Astrocyte (in vitro differentiated cells and primary cell): ENCODE data around the gene KRT86. TPM values are rescaled to one million over a fixed set of nuclear protein-coding genes. Genes with fewer than 3 reads are reported as not detected.

Experiments
- DNase-seq: peaks from one replicate; pipeline ENCODE4 v3.0.0-alpha.2; 2010; ENCODE audit warnings: low read depth
- FAIRE-seq: peaks from 2 replicates; lab custom pipeline; 2011; peaks lifted over from hg19 to GRCh38; lab: Jason Lieb, UNC
- H2AFZ ChIP-seq: 2 replicates; pipeline ENCODE4 v1.6.0; 2012; ENCODE audit warnings: low read depth, low read length, inconsistent platforms
- H3K27ac ChIP-seq: 2 replicates; pipeline ENCODE4 v1.5.1; 2011; ENCODE audit warnings: low read depth, low read length, inconsistent platforms
- H3K27me3 ChIP-seq: 2 replicates; pipeline ENCODE4 v1.6.0; 2011; ENCODE audit warnings: low read length, inconsistent platforms; ENCODE audit not compliant: insufficient read depth
- H3K36me3 ChIP-seq: 2 replicates; pipeline ENCODE4 v1.5.1; 2011; ENCODE audit warnings: low read length, inconsistent platforms; ENCODE audit not compliant: insufficient read depth
- H3K4me1 ChIP-seq: 2 replicates; pipeline ENCODE4 v1.5.1; 2011; ENCODE audit warnings: low read length, inconsistent platforms; ENCODE audit not compliant: insufficient read depth
- H3K4me2 ChIP-seq: 2 replicates; pipeline ENCODE4 v1.6.0; 2012; ENCODE audit warnings: low read length, inconsistent platforms
- H3K4me3 ChIP-seq: 2 replicates; pipeline ENCODE4 v1.5.1; 2011; ENCODE audit warnings: low read depth, mild to moderate bottlenecking, low read length, inconsistent platforms; ENCODE audit not compliant: insufficient read depth
- H3K79me2 ChIP-seq: 2 replicates; pipeline ENCODE4 v1.6.0; 2012; ENCODE audit warnings: mild to moderate bottlenecking, low read length, inconsistent platforms; ENCODE audit not compliant: insufficient read depth
- H3K9ac ChIP-seq: 2 replicates; pipeline ENCODE4 v1.6.0; 2012; ENCODE audit warnings: mild to moderate bottlenecking, low read length, inconsistent platforms
- H3K9me3 ChIP-seq: 2 replicates; pipeline ENCODE4 v1.5.1; 2012; ENCODE audit warnings: low read depth, mild to moderate bottlenecking, low read length, inconsistent platforms; ENCODE audit not compliant: insufficient read depth
- H4K20me1 ChIP-seq: 2 replicates; pipeline ENCODE4 v1.6.0; 2012; ENCODE audit warnings: low read length, inconsistent platforms; ENCODE audit not compliant: insufficient read depth
- H3K27ac Mint-ChIP-seq: one replicate; pipeline ENCODE4 v1.8.0; 2021; ENCODE audit warnings: mild to moderate bottlenecking, mixed read lengths; ENCODE audit not compliant: unreplicated experiment
- H3K27me3 Mint-ChIP-seq: one replicate; pipeline ENCODE4 v1.8.0; 2021; ENCODE audit warnings: low read depth, mixed read lengths; ENCODE audit not compliant: unreplicated experiment
- H3K36me3 Mint-ChIP-seq: one replicate; pipeline ENCODE4 v1.8.0; 2021; ENCODE audit warnings: low read depth, mixed read lengths; ENCODE audit not compliant: unreplicated experiment
- H3K4me1 Mint-ChIP-seq: one replicate; pipeline ENCODE4 v1.8.0; 2021; ENCODE audit warnings: low read depth, mixed read lengths; ENCODE audit not compliant: unreplicated experiment
- H3K4me3 Mint-ChIP-seq: one replicate; pipeline ENCODE4 v1.8.0; 2021; ENCODE audit warnings: mild to moderate bottlenecking, moderate library complexity, mixed read lengths; ENCODE audit not compliant: unreplicated experiment
- H3K9me3 Mint-ChIP-seq: one replicate; pipeline ENCODE4 v1.8.0; 2021; ENCODE audit warnings: mild to moderate bottlenecking, mixed read lengths; ENCODE audit not compliant: unreplicated experiment
- CTCF ChIP-seq: IDR thresholded peaks from 2 replicates; pipeline ENCODE4 v1.5.1; 2011; ENCODE audit warnings: low read depth, mild to moderate bottlenecking, inconsistent platforms, low read length, moderate library complexity; ENCODE audit not compliant: insufficient read depth
- EZH2 ChIP-seq: IDR thresholded peaks from 2 replicates; pipeline ENCODE4 v1.6.1; 2012; ENCODE audit warnings: mild to moderate bottlenecking, low read length, inconsistent platforms; ENCODE audit not compliant: insufficient read depth
- total RNA-seq: library from RNA; stranded (reverse); gene quantifications from 2 replicates; pipeline ENCODE4 v1.2.1, GENCODE V29; 2021

KRT86 gene
- total RNA-seq, 1 donor from 2014 or later = 0.43 TPM

- Histone ChIP-seq H3K4me3 (no peak overlapping the region), H3K79me2 (no peaks in the 10 kb centered on the region), H3K36me3 (no peaks in the 10 kb centered on the region), H4K20me1 (no peaks in the 10 kb centered on the region), H2AFZ (no peak overlapping the region), H3K9me3 (no peaks in the 10 kb centered on the region), H3K9ac (no peak overlapping the region), H3K27me3 (peaks cover 28% of the 10 kb centered on the region), H3K4me2 (no peak overlapping the region), H3K4me1 (no peaks in the 10 kb centered on the region), H3K27ac (no peak overlapping the region)
- no peak for FAIRE-seq
- Mint-ChIP-seq H3K4me1 (peaks cover 5% of the 10 kb centered on the region), H3K27me3 (peaks cover 64% of the 10 kb centered on the region), H3K27ac (no peak overlapping the region), H3K9me3 (no peaks in the 10 kb centered on the region), H3K36me3 (no peaks in the 10 kb centered on the region), H3K4me3 (no peak overlapping the region)
- peak; percentile 39 for DNase-seq
- TF ChIP-seq CTCF = no peak
- no peak for TF ChIP-seq EZH2
Observed at GRCh38 chr12:52349196-52349595, 74.8 kb downstream of the KRT86 start.

DNA sequence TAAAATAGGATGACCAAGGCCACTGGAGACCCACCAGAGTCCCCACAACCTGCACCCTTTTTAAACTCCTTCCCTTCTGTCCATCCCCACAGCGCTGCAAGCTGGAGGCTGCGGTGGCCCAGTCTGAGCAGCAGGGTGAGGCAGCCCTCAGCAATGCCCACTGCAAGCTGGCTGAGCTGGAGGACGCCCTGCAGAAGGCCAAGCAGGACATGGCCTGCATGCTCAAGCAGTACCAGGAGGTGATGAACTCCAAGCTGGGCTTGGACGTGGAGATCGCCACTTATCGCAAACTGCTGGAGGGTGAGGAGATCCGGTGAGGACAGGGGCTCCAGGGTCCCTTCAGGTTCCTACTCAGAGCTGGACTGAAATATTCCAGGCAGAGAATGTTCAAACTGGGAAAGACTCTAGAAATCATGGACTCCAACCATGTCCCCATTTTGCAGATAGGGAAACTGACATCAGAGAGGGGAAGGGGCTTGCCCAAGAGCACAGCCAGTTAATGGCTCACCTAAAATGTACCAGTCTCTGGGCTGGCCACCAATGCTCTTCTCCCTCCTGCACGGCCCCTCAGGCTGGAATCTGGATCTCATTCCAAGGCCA lies 75.7 kb downstream of the KRT86 start:
- no peak overlapping the region for H3K4me3 ChIP-seq
- no peak overlapping the region for H3K9ac ChIP-seq
- H3K4me1 ChIP-seq = no peaks in the 10 kb centered on the region
- H3K9me3 ChIP-seq = no peaks in the 10 kb centered on the region
- no peak overlapping the region for H3K27ac Mint-ChIP-seq
- DNase-seq (no peak), FAIRE-seq (no peak)
- H3K9me3 Mint-ChIP-seq = no peaks in the 10 kb centered on the region
- peaks cover 36% of the 10 kb centered on the region for H3K27me3 ChIP-seq
- H3K4me2 ChIP-seq = no peak overlapping the region
- peaks cover 67% of the 10 kb centered on the region for H3K27me3 Mint-ChIP-seq
- H3K27ac ChIP-seq = no peak overlapping the region
- H3K4me1 Mint-ChIP-seq = peaks cover 5% of the 10 kb centered on the region
- TF ChIP-seq EZH2 (no peak), CTCF (no peak)
- H4K20me1 ChIP-seq = no peaks in the 10 kb centered on the region
- H3K36me3 ChIP-seq = no peaks in the 10 kb centered on the region
- H3K4me3 Mint-ChIP-seq = no peak overlapping the region
- no peaks in the 10 kb centered on the region for H3K79me2 ChIP-seq
- H2AFZ ChIP-seq = no peak overlapping the region
- H3K36me3 Mint-ChIP-seq = no peaks in the 10 kb centered on the region

DNA sequence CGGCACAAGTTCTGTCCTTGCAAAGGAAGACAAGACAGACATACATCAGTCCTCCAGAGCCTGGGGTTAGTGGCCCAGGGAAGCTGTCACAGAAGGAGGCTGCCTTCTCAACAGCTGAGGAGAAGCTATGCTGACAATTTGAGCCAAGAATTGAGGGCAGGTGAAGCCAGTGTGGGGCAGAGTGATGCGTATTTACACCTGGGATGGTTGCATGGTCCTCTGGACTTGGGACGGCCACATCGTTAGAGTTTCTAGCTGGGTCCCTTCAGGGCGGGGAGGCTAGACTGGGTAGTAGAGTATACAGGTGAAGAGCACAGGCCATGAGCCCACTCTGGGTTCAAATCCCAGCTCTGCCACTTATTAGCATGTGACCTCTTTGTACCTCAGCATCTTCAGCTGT lies 76.3 kb downstream of the KRT86 start:
- Histone ChIP-seq H3K9me3 (no peaks in the 10 kb centered on the region), H3K79me2 (no peaks in the 10 kb centered on the region), H3K4me2 (no peak overlapping the region), H3K4me1 (no peaks in the 10 kb centered on the region), H3K36me3 (no peaks in the 10 kb centered on the region), H3K27me3 (peaks cover 41% of the 10 kb centered on the region), H3K9ac (no peak overlapping the region), H2AFZ (no peak overlapping the region), H4K20me1 (no peaks in the 10 kb centered on the region), H3K4me3 (no peak overlapping the region), H3K27ac (no peak overlapping the region)
- Mint-ChIP-seq H3K9me3 (no peaks in the 10 kb centered on the region), H3K4me3 (no peak overlapping the region), H3K27me3 (peaks cover 71% of the 10 kb centered on the region), H3K36me3 (no peaks in the 10 kb centered on the region), H3K4me1 (peaks cover 2% of the 10 kb centered on the region), H3K27ac (no peak overlapping the region)
- TF ChIP-seq EZH2 (no peak), CTCF (no peak)
- FAIRE-seq (no peak), DNase-seq (no peak)
